Stimulated activated CD4-positive, alpha-beta T cell treated with anti-CD3 and anti-CD28 coated beads, Interleukin-2, amount 100 ng/mL, for 4 hours (primary cell): ENCODE results near the gene DIAPH2.
A peak's percentile ranks its signal among the peaks of the same experiment; 100 is the strongest.

Source experiments
- DNase-seq: peaks from one replicate; pipeline ENCODE4 v3.0.0-alpha.2; 2020; ENCODE audit warnings: low read depth

DIAPH2 gene

GRCh38 chrX:97482666-97483300, 798.1 kb downstream of the DIAPH2 start:
- no peak for DNase-seq

GRCh38 chrX:97490656-97491055, 806.0 kb downstream of the DIAPH2 start:
- no peak for DNase-seq

GRCh38 chrX:97494756-97495372, 810.2 kb downstream of the DIAPH2 start:
- no peak for DNase-seq

- DNase-seq = no peak
Measured at GRCh38 chrX:97498093-97498492, 813.5 kb downstream of the DIAPH2 start.

- no peak for DNase-seq
Measured at GRCh38 chrX:97504431-97504830, 819.8 kb downstream of the DIAPH2 start.

GRCh38 chrX:97517763-97518162, 833.1 kb downstream of the DIAPH2 start:
- DNase-seq = no peak

- DNase-seq = no peak
Measured at GRCh38 chrX:97522307-97522706, 837.7 kb downstream of the DIAPH2 start.

- no peak for DNase-seq
Measured at GRCh38 chrX:97524340-97524739, 839.7 kb downstream of the DIAPH2 start.

GRCh38 chrX:97524997-97525396, 840.4 kb downstream of the DIAPH2 start:
- no peak for DNase-seq

- no peak for DNase-seq
Measured at GRCh38 chrX:97525981-97526380, 841.3 kb downstream of the DIAPH2 start.

GRCh38 chrX:97527725-97528124, 843.1 kb downstream of the DIAPH2 start:
- DNase-seq = no peak

GRCh38 chrX:97529536-97530200, 845.0 kb downstream of the DIAPH2 start:
- no peak for DNase-seq

GRCh38 chrX:97531825-97532224, 847.2 kb downstream of the DIAPH2 start:
- no peak for DNase-seq

GRCh38 chrX:97538745-97539144, 854.1 kb downstream of the DIAPH2 start:
- DNase-seq = no peak

- DNase-seq = no peak
Measured at GRCh38 chrX:97539970-97540519, 855.4 kb downstream of the DIAPH2 start.

- no peak for DNase-seq
Measured at GRCh38 chrX:97547877-97548578, 863.4 kb downstream of the DIAPH2 start.

- no peak for DNase-seq
Measured at GRCh38 chrX:97551821-97552220, 867.2 kb downstream of the DIAPH2 start.

- DNase-seq = no peak
Measured at GRCh38 chrX:97553833-97554232, 869.2 kb downstream of the DIAPH2 start.

GRCh38 chrX:97556359-97556758, 871.7 kb downstream of the DIAPH2 start:
- no peak for DNase-seq

GRCh38 chrX:97563531-97564133, 879.0 kb downstream of the DIAPH2 start:
- DNase-seq = peak; percentile 32

GRCh38 chrX:97564496-97564895, 879.9 kb downstream of the DIAPH2 start:
- no peak for DNase-seq

GRCh38 chrX:97587171-97587570, 902.5 kb downstream of the DIAPH2 start:
- no peak for DNase-seq
